ENCODE measurements around the gene ANKRD55. TPM values are rescaled to one million over a fixed set of nuclear protein-coding genes. Genes with fewer than 3 reads are reported as not detected.
A peak's percentile ranks its signal among the peaks of the same experiment; 100 is the strongest.

ANKRD55 gene
- total and polyA plus RNA-seq, 2 donors from 2014 or later: 0.26 to 1.2 TPM

DNA sequence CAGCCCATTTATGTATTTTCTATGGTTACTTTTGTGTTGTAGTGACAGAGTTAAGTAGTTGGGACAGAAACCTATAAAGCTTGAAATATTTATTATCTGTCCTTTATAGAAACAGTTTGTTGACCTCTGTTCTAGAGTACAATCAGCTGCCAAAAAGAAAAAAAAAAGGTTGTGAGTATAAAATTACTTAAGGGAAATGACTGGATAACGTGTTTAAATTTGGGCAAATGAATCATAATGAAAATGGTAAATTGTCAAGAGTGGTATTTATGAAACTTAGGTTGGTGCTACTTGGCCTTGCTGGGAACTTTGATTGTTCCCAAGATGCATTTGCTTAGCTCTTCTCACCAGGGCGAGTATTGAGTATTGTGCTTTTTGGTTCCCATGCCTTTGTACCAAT is 168.1 kb downstream of the ANKRD55 start:
- TF ChIP-seq, protein P1, sequence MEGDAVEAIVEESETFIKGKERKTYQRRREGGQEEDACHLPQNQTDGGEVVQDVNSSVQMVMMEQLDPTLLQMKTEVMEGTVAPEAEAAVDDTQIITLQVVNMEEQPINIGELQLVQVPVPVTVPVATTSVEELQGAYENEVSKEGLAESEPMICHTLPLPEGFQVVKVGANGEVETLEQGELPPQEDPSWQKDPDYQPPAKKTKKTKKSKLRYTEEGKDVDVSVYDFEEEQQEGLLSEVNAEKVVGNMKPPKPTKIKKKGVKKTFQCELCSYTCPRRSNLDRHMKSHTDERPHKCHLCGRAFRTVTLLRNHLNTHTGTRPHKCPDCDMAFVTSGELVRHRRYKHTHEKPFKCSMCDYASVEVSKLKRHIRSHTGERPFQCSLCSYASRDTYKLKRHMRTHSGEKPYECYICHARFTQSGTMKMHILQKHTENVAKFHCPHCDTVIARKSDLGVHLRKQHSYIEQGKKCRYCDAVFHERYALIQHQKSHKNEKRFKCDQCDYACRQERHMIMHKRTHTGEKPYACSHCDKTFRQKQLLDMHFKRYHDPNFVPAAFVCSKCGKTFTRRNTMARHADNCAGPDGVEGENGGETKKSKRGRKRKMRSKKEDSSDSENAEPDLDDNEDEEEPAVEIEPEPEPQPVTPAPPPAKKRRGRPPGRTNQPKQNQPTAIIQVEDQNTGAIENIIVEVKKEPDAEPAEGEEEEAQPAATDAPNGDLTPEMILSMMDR (IDR thresholded peaks at IDR 0.05; ENCODE audit: borderline replicate concordance, extremely low read depth, insufficient read depth): no peak
- intact Hi-C loops (cut with DNase I): no loop called here
- no peak overlapping the region for H3K9ac ChIP-seq (ENCODE audit: low read length in 3 of 3)
- no peaks in the 10 kb centered on the region for H3K36me3 ChIP-seq (ENCODE audit: control insufficient read depth in 2 of 3, insufficient read depth in 3 of 3, low read length in 3 of 3)
- peak in 1 of 5 donors; percentile 33 for DNase-seq
- no peaks in the 10 kb centered on the region for H3K9me3 ChIP-seq (ENCODE audit: control insufficient read depth in 2 of 3, insufficient read depth in 1 of 3, low read length in 3 of 3)
- no peak overlapping the region for H3K27ac ChIP-seq (ENCODE audit: low read depth in 2 of 2, low read length in 2 of 2)
- peaks cover 0 to 5% (median 0%) of the 10 kb centered on the region in 3 donors for H3K4me1 ChIP-seq (ENCODE audit: control insufficient read depth in 2 of 3, insufficient read depth in 2 of 3, low read depth in 1 of 3, low read length in 3 of 3)
- no peak overlapping the region for H3K4me3 ChIP-seq (ENCODE audit: low read length in 3 of 3)
- H3K27me3 ChIP-seq (ENCODE audit: control insufficient read depth, insufficient read depth, low read length): no peaks in the 10 kb centered on the region
- FAIRE-seq: no peak

GRCh38 chr5:56060276-56061110 is 172.6 kb downstream of the ANKRD55 start:
- H3K27me3 ChIP-seq (ENCODE audit: control insufficient read depth, insufficient read depth, low read length): no peaks in the 10 kb centered on the region
- H3K27ac ChIP-seq (ENCODE audit: low read depth in 2 of 2, low read length in 2 of 2): no peak overlapping the region
- H3K36me3 ChIP-seq (ENCODE audit: control insufficient read depth in 2 of 3, insufficient read depth in 3 of 3, low read length in 3 of 3): no peaks in the 10 kb centered on the region
- no peak overlapping the region for H3K9ac ChIP-seq (ENCODE audit: low read length in 3 of 3)
- DNase-seq (no peak), FAIRE-seq (no peak)
- intact Hi-C loops (cut with DNase I): no loop called here
- no peaks in the 10 kb centered on the region for H3K9me3 ChIP-seq (ENCODE audit: control insufficient read depth in 2 of 3, insufficient read depth in 1 of 3, low read length in 3 of 3)
- TF ChIP-seq, protein P1 (IDR thresholded peaks at IDR 0.05; ENCODE audit: borderline replicate concordance, extremely low read depth, insufficient read depth): no peak
- peaks cover 3 to 11% (median 10%) of the 10 kb centered on the region in 3 donors for H3K4me1 ChIP-seq (ENCODE audit: control insufficient read depth in 2 of 3, insufficient read depth in 2 of 3, low read depth in 1 of 3, low read length in 3 of 3)
- no peak overlapping the region for H3K4me3 ChIP-seq (ENCODE audit: low read length in 3 of 3)

- no peak overlapping the region for H3K27ac ChIP-seq (ENCODE audit: low read depth in 2 of 2, low read length in 2 of 2)
- H3K4me1 ChIP-seq (ENCODE audit: control insufficient read depth in 2 of 3, insufficient read depth in 2 of 3, low read depth in 1 of 3, low read length in 3 of 3): peaks cover 3 to 11% (median 10%) of the 10 kb centered on the region in 3 donors
- H3K9me3 ChIP-seq (ENCODE audit: control insufficient read depth in 2 of 3, insufficient read depth in 1 of 3, low read length in 3 of 3): no peaks in the 10 kb centered on the region
- H3K36me3 ChIP-seq (ENCODE audit: control insufficient read depth in 2 of 3, insufficient read depth in 3 of 3, low read length in 3 of 3): no peaks in the 10 kb centered on the region
- H3K9ac ChIP-seq (ENCODE audit: low read length in 3 of 3): no peak overlapping the region
- DNase-seq (no peak), FAIRE-seq (no peak)
- H3K4me3 ChIP-seq (ENCODE audit: low read length in 3 of 3): no peak overlapping the region
- no peaks in the 10 kb centered on the region for H3K27me3 ChIP-seq (ENCODE audit: control insufficient read depth, insufficient read depth, low read length)
- intact Hi-C loops (cut with DNase I): no loop called here
- TF ChIP-seq, protein P1 (IDR thresholded peaks at IDR 0.05; ENCODE audit: borderline replicate concordance, extremely low read depth, insufficient read depth): no peak
These were observed 173.3 kb downstream of the ANKRD55 start for GRCh38 chr5:56059854-56060253.

Data from kidney (tissue), 14 donors.